GM21390 (cell line): ENCODE data around the gene ADCY5.

ENCODE experiments used
- ATAC-seq: cut with Tn5 transposase; IDR thresholded peaks from one replicate; pipeline ENCODE4 v1.9.1; 2021; ENCODE audit not compliant: unreplicated experiment

ADCY5 gene

DNA sequence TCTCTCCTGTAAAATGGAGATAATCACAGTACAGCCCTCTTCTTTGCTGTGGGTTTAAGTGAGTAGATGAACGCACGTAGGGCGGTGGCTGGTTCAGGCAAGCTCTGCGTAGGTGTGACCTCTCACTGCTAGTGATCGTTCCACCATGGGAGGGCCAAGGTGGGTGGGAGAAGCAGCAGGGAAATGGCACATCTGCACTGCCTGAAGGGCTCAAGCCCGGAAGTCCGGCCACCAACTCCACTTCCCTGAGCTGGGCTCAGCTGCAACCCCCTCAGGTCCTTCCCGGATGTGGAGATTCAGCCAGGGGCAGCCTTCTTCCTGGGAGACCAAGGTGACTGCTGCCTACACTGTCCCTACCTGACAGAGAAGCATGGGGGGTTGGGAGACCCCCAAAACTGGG is 102.9 kb downstream of the ADCY5 start:
- no peak for ATAC-seq

- ATAC-seq, result no peak
Observed at GRCh38 chr3:123344907-123345594, 103.8 kb downstream of the ADCY5 start.

- ATAC-seq, result no peak
Observed at GRCh38 chr3:123344175-123344906, 104.5 kb downstream of the ADCY5 start.

GRCh38 chr3:123343296-123344174 is 105.4 kb downstream of the ADCY5 start:
- no peak for ATAC-seq

DNA sequence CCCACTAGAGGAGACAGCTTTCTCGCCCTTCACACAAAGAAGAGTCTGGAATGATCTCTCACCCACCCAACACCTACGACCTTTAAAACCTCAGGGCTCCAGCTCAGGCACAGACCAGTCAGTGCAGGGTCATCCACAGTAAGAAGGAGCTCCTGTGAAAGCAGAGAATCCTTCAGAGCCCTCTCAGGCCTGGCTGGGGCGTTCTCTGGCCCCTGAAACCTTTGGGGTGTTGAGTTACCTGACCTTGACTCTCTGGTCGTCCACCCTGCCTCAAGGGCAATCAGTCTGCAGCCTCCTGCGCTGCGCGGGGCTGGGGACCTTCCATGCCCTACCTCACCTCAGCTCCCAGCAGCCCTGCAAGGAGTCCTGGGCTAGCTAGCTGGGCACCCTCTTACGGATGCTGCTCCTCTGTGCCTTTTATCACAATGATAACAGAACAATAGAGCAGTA is 106.2 kb downstream of the ADCY5 start:
- ATAC-seq, result no peak

DNA sequence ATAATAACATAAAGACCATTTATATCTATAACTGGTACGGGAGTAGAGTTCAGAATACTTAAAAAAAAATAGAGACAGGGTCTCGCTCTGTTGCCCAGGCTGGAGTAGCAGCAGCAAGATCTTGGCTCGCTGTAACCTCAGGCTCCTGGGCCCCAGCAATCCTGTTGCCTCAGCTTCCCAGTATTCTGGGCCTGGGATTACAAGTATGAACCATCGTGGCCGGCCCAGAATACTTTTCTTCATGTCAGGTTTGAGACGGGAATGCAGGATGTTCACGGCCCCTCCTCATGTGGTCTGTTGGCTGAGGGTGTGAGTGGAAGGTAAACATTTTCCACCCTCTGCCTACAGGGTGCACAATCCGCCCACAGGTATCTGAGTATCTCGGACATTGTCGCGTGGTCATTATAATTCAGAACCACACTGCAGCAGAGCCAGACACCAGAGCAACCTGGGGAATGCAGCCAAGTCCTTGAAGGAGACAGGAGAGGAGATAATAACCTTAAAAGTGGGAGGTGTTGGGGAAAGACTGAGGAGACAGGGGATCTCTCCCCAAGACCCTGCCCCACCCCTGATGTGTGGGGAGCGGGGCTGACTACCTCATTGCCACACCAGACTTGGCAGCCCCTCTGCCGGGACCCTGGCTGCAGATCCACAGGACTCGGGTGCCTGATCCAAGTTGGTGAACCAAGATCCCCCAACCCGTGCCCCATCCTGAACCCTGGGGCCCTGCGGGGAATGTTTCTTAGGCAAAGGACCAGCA is 106.8 kb downstream of the ADCY5 start:
- no peak for ATAC-seq

- no peak for ATAC-seq
Observed at GRCh38 chr3:123340336-123340735, 108.6 kb downstream of the ADCY5 start.

- ATAC-seq, result no peak
Observed at GRCh38 chr3:123339302-123339701, 109.6 kb downstream of the ADCY5 start.

DNA sequence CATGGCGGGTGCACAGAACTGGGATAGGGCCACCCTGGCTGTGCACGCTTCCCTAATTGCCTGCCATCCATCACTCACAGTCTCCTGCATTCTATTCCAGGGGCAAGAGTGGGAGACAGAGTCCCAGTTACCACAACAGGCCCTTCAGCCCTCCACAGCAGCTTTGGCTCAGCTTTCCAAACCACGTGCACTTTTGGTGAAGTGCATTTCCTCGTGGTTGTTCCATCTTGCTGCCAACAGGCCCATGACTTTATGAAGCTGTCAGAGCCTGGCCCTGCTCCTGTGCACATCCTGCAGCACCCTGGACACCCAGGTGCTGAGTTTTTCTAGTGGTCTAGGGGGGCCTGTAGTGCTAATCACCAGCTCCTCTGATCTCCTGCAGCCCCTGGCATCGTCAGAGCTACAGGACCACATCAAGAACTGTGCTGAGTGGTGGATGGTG is 110.2 kb downstream of the ADCY5 start:
- no peak for ATAC-seq

GRCh38 chr3:123337948-123338619 is 110.8 kb downstream of the ADCY5 start:
- no peak for ATAC-seq

- ATAC-seq, result no peak
Observed at GRCh38 chr3:123337226-123337625, 111.7 kb downstream of the ADCY5 start.

DNA sequence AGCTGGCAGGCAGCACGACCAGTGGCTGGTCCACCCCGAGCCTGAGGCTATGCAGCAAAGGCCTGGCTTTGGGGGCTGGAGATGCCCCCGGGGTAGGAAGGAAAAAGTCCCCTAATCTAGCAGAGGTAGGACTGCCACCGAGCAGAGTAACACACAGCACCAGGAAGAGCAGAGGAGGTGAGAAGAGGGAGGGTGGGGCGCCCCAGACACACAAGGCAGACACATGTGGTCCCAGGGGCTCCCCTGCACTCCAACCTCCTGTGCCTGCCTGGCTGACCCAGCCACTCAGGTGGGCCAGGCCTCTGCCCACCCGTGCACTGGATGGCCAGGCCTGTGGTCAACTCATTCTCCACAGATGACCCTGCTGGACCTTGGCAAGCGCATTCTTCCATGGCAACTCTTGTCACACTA is 112.4 kb downstream of the ADCY5 start:
- no peak for ATAC-seq

DNA sequence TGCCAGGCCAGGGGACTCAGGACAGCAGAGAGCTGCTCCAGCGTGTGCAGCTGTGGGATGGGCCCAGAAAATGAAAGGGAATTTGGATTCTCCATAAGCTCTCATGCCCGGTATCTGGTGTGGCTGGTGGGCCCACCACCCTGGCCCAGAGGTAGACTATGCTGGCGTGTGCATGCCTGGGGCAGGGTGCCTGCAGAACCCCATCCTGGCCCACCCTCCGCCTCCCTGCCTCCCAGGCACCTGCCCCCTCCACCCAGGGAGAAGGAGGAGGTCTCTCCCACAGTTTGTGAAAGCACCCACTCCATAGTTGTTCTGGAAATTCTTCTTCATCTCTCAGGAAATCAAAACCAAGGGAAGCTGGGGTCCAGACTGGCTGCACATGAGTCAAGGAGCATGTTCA is 112.9 kb downstream of the ADCY5 start:
- no peak for ATAC-seq

- no peak for ATAC-seq
Observed at GRCh38 chr3:123335007-123335670, 113.8 kb downstream of the ADCY5 start.

- no peak for ATAC-seq
Observed at GRCh38 chr3:123334056-123334455, 114.8 kb downstream of the ADCY5 start.

DNA sequence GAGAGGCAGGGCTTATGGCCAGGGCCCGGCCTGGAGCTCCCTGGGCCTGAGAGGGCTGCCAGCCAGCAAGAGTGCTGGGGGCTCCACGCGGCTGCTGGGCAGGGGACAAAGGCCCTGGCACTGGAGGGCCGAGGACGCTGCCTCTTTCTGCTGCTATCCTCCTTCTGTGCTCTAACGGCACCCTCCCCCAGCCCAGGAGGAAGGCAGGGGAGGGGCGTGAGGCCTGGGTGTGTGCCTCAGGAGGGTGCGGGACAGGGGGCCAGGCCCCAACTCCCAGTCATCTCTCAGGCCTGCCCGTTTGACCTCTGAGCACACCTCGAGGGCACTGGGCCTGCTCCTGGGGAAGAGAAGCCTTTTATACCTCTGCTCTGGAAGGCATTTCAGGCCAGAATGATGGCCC is 115.5 kb downstream of the ADCY5 start:
- ATAC-seq, result no peak

DNA sequence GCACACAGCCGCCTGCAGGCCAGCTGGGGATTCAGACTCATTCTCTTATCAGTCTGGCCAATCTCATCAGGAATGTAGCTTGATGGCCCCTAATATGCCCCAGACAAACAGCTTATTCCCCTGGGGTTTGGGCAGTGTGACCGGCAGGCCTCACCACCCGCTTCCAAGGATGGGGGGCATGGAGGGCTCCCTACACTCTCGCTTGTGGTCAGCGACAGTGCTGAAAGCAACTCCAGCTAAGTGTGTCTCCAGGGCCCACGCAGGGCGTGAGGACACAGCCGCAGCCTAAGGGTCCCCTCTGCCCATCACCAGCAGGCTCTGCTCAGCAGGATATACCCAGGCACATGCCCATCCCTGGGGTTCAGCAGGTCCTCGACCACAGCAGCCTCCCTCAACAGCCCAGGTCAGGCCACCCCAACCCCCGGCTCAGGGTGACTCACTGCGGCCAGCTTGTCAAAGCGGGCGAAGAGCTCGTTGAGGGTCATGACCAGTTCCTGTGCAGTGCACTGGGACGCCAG is 116.7 kb downstream of the ADCY5 start:
- ATAC-seq, result no peak

DNA sequence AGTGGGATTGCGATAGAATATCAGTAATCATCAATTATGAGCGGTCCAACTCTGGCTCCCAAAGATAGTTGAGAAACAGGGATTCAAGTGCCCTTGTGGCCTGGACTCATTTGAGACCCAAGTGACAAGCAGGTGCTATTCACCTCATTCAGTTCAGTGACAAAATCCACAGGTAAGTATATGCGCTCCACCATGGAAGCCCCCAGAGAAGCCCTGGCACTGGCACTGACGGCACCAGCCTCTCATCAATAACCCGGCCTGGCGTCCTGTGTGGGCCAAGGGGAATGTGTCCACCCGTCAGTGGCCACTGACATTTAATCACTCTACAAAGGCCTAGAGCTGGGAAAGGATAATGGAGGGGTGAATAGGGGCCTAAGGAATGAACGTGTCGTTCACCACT is 117.2 kb downstream of the ADCY5 start:
- ATAC-seq, result no peak

GRCh38 chr3:123331006-123331405 is 117.9 kb downstream of the ADCY5 start:
- ATAC-seq, result no peak
